H9 (cell line): ENCODE data around the gene KCNIP3. TPM values are rescaled to one million over a fixed set of nuclear protein-coding genes. Genes with fewer than 3 reads are reported as not detected.

ENCODE experiments used
- DNase-seq: peaks from one replicate; pipeline ENCODE4 v3.0.0-alpha.2; 2017
- H2AFZ ChIP-seq: one replicate; pipeline ENCODE4 v1.6.1; 2013; ENCODE audit warnings: mild to moderate bottlenecking, low read length, control low read depth, moderate library complexity
- H2AK5ac ChIP-seq: 2 replicates; pipeline ENCODE4 v1.6.1; 2013; ENCODE audit warnings: low read length, control low read depth, mixed read lengths; ENCODE audit not compliant: insufficient read length
- H2BK120ac ChIP-seq: one replicate; pipeline ENCODE4 v1.6.1; 2013; ENCODE audit warnings: low read depth, mild to moderate bottlenecking, low read length, control low read depth, inconsistent platforms; ENCODE audit not compliant: poor library complexity, severe bottlenecking
- H2BK12ac ChIP-seq: 2 replicates; pipeline ENCODE4 v1.6.1; 2013; ENCODE audit warnings: low read length, control low read depth, mixed read lengths, low read depth; ENCODE audit not compliant: insufficient read length
- H2BK15ac ChIP-seq: 2 replicates; pipeline ENCODE4 v1.6.1; 2013; ENCODE audit warnings: low read depth, low read length, control low read depth
- H2BK20ac ChIP-seq: one replicate; pipeline ENCODE4 v1.6.1; 2013; ENCODE audit warnings: low read depth, mild to moderate bottlenecking, low read length, control low read depth, inconsistent platforms; ENCODE audit not compliant: poor library complexity, severe bottlenecking
- H2BK5ac ChIP-seq: 2 replicates; pipeline ENCODE4 v1.6.1; 2013; ENCODE audit warnings: low read length, control low read depth, mixed read lengths; ENCODE audit not compliant: insufficient read length
- H3K14ac ChIP-seq: 2 replicates; pipeline ENCODE4 v1.6.1; 2013; ENCODE audit warnings: low read length, control low read depth; ENCODE audit not compliant: insufficient read depth
- H3K18ac ChIP-seq: 2 replicates; pipeline ENCODE4 v1.6.1; 2013; ENCODE audit warnings: low read depth, mild to moderate bottlenecking, mixed read lengths, low read length, control low read depth; ENCODE audit not compliant: insufficient read length
- H3K23ac ChIP-seq: 2 replicates; pipeline ENCODE4 v1.6.1; 2013; ENCODE audit warnings: low read length, control low read depth, mixed read lengths, low read depth; ENCODE audit not compliant: insufficient read length
- H3K23me2 ChIP-seq: 2 replicates; pipeline ENCODE4 v1.6.1; 2013; ENCODE audit warnings: low read depth, mild to moderate bottlenecking, mixed read lengths, low read length, control low read depth; ENCODE audit not compliant: insufficient read length, poor library complexity, severe bottlenecking
- H3K27ac ChIP-seq: 2 replicates; pipeline ENCODE4 v1.5.1; 2013; ENCODE audit warnings: low read length, control low read depth, mixed read lengths, low read depth; ENCODE audit not compliant: insufficient read length
- H3K27me3 ChIP-seq: 2 replicates; pipeline ENCODE4 v1.6.1; 2013; ENCODE audit warnings: low read length, control low read depth, inconsistent platforms; ENCODE audit not compliant: insufficient read depth
- H3K4ac ChIP-seq: 2 replicates; pipeline ENCODE4 v1.6.1; 2013; ENCODE audit warnings: low read depth, mild to moderate bottlenecking, control low read depth, inconsistent platforms, low read length, moderate library complexity
- H3K4me1 ChIP-seq: 2 replicates; pipeline ENCODE4 v1.6.1; 2013; ENCODE audit warnings: low read length, control low read depth, inconsistent platforms; ENCODE audit not compliant: insufficient read depth
- H3K4me2 ChIP-seq: 2 replicates; pipeline ENCODE4 v1.6.1; 2013; ENCODE audit warnings: low read length, control low read depth, mixed read lengths; ENCODE audit not compliant: insufficient read length, insufficient read depth
- H3K56ac ChIP-seq: 2 replicates; pipeline ENCODE4 v1.6.1; 2013; ENCODE audit warnings: low read depth, mild to moderate bottlenecking, mixed read lengths, low read length, control low read depth; ENCODE audit not compliant: insufficient read length
- H3K79me1 ChIP-seq: 2 replicates; pipeline ENCODE4 v1.6.1; 2013; ENCODE audit warnings: low read depth, mild to moderate bottlenecking, moderate library complexity, low read length, control low read depth, inconsistent platforms; ENCODE audit not compliant: insufficient read depth, poor library complexity, severe bottlenecking
- H3K79me2 ChIP-seq: 2 replicates; pipeline ENCODE4 v1.6.1; 2013; ENCODE audit warnings: low read length, control low read depth, inconsistent platforms; ENCODE audit not compliant: insufficient read depth
- H3K9ac ChIP-seq: 2 replicates; pipeline ENCODE4 v1.6.1; 2013; ENCODE audit warnings: low read length, control low read depth, mixed read lengths; ENCODE audit not compliant: insufficient read length; ENCODE audit errors: extremely low read depth
- H3K9me3 ChIP-seq: one replicate; pipeline ENCODE4 v1.6.1; 2013; ENCODE audit warnings: low read depth, low read length, inconsistent platforms; ENCODE audit not compliant: control insufficient read depth
- H3T11ph ChIP-seq: one replicate; pipeline ENCODE4 v1.6.1; 2013; ENCODE audit warnings: mild to moderate bottlenecking, low read length, control low read depth, inconsistent platforms
- H4K20me1 ChIP-seq: one replicate; pipeline ENCODE4 v1.6.1; 2013; ENCODE audit not compliant: control insufficient read depth, insufficient read length, insufficient read depth
- H4K5ac ChIP-seq: 2 replicates; pipeline ENCODE4 v1.6.1; 2013; ENCODE audit warnings: low read depth, mild to moderate bottlenecking, mixed read lengths, low read length, control low read depth; ENCODE audit not compliant: insufficient read length
- H4K8ac ChIP-seq: replicated peaks from 2 replicates; pipeline ENCODE4 v1.6.1; 2013; ENCODE audit warnings: low read length, control low read depth, mixed read lengths, low read depth; ENCODE audit not compliant: insufficient read length
- H4K91ac ChIP-seq: 2 replicates; pipeline ENCODE4 v1.6.1; 2013; ENCODE audit warnings: low read depth, mild to moderate bottlenecking, moderate library complexity, mixed read lengths, low read length, control low read depth; ENCODE audit not compliant: insufficient read length
- H3K27ac Mint-ChIP-seq, 3 experiments: 2 replicates in 2 of 3; 3 replicates in 1 of 3; pipeline ENCODE4 v1.8.0; 2020 to 2021; ENCODE audit warnings: mixed read lengths in 3 of 3, mild to moderate bottlenecking in 1 of 3, moderate library complexity in 1 of 3
- H3K27me3 Mint-ChIP-seq: 2 replicates; pipeline ENCODE4 v1.8.0; 2021; ENCODE audit warnings: low read depth, mild to moderate bottlenecking, moderate library complexity, mixed read lengths
- H3K36me3 Mint-ChIP-seq, 3 experiments: 2 replicates in 2 of 3; 3 replicates in 1 of 3; pipeline ENCODE4 v1.8.0; 2020 to 2021; ENCODE audit warnings: low read depth in 3 of 3, mixed read lengths in 3 of 3; ENCODE audit not compliant: insufficient read depth in 1 of 3
- H3K4me1 Mint-ChIP-seq, 2 experiments: 2 replicates each; pipeline ENCODE4 v1.8.0; 2020; ENCODE audit warnings: mixed read lengths in 2 of 2
- H3K4me3 Mint-ChIP-seq, 2 experiments: 2 replicates in 1 of 2; 3 replicates in 1 of 2; pipeline ENCODE4 v1.8.0; 2020 to 2021; ENCODE audit warnings: mild to moderate bottlenecking in 2 of 2, mixed read lengths in 2 of 2, moderate library complexity in 1 of 2
- H3K9me3 Mint-ChIP-seq, 2 experiments: 2 replicates in 1 of 2; 3 replicates in 1 of 2; pipeline ENCODE4 v1.8.0; 2020; ENCODE audit warnings: mild to moderate bottlenecking in 2 of 2, mixed read lengths in 2 of 2, moderate library complexity in 1 of 2
- CTCF ChIP-seq: fragments of 200-600 bp; sonication (generic); conservative IDR thresholded peaks from 3 replicates; pipeline ENCODE4 v1.8.0; 2021; ENCODE audit warnings: antibody characterized with exemption, mild to moderate bottlenecking
- WGBS: extraction: QIAGEN DNeasy Blood & Tissue Kit; methylation state at CpG from one replicate; pipeline ENCODE4 v1.1.7; 2013; ENCODE audit warnings: missing lambda C conversion rate, low lambda C conversion rate, mixed read lengths; ENCODE audit not compliant: insufficient read length; ENCODE audit errors: extremely low coverage; 5-methylcytosine and 5-hydroxymethylcytosine counted together
- total RNA-seq: library from RNA; stranded (reverse); gene quantifications from 2 replicates; pipeline ENCODE4 v1.2.1, GENCODE V29; 2021

Gene KCNIP3
- total RNA-seq, 1 experiment from 2014 or later: 1.5 TPM

GRCh38 chr2:95292623-95293260 lies 4.4 kb upstream of the KCNIP3 start:
- Histone ChIP-seq H4K8ac (no peak overlapping the region), H3K9me3 (no peaks in the 10 kb centered on the region), H3K4me1 (no peaks in the 10 kb centered on the region), H2BK15ac (no peak overlapping the region), H4K91ac (no peak overlapping the region), H3K79me2 (no peaks in the 10 kb centered on the region), H3K9ac (no peak overlapping the region), H4K20me1 (no peaks in the 10 kb centered on the region), H3K18ac (no peak overlapping the region), H4K5ac (no peak overlapping the region), H2BK20ac (no peak overlapping the region), H3K23ac (no peak overlapping the region), H3K14ac (no peak overlapping the region), H3K27ac (no peak overlapping the region), H3T11ph (no peak overlapping the region), H2BK12ac (no peak overlapping the region), H3K4ac (no peak overlapping the region), H2BK5ac (no peak overlapping the region), H2AFZ (no peak overlapping the region), H2BK120ac (no peak overlapping the region), H3K79me1 (no peaks in the 10 kb centered on the region), H3K27me3 (no peaks in the 10 kb centered on the region), H2AK5ac (no peak overlapping the region), H3K4me2 (no peak overlapping the region), H3K56ac (no peak overlapping the region), H3K23me2 (no peaks in the 10 kb centered on the region)
- Mint-ChIP-seq H3K9me3 (peaks cover 22 to 23% of the 10 kb centered on the region in 2 experiments), H3K36me3 (peaks cover 11 to 15% (median 12%) of the 10 kb centered on the region in 3 experiments), H3K4me3 (no peak overlapping the region), H3K27me3 (peaks cover 4% of the 10 kb centered on the region), H3K27ac (no peak overlapping the region), H3K4me1 (peaks cover 11 to 21% of the 10 kb centered on the region in 2 experiments)
- no CpG with 5 or more reads among the region's 9 CpGs for WGBS
- TF ChIP-seq CTCF: no peak
- DNase-seq: no peak
